VCaP (cell line): ENCODE results near the gene UGT1A5.

Experiments used
- H3K27ac ChIP-seq: fragments of 450-650 bp; 2 replicates; pipeline ENCODE4 v1.5.1; 2017
- TF ChIP-seq, protein P1 (sequence below): fragments of 450-650 bp; conservative IDR thresholded peaks from 2 replicates; pipeline ENCODE4 v1.5.1; 2017; ENCODE audit warnings: mild to moderate bottlenecking, moderate library complexity

The UGT1A5 gene

DNA sequence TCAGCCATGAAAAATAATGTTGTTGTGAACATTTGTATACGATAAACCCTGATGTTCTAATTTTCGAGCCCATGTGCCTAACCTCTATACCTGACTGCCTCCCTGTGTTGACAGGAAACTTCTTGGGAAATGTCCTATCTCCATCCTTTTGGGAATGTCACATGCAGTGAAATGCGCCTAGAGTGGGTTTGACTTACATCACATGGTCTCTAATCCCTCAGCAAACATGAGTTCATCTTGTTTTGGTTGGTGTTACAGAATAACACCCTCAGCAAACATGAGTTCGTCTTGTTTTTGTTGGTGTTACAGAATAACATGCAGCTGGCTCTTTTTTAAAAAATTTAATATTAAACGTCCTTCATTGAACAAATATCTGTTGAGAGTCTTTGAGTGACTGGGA lies 24.4 kb upstream of the UGT1A5 start:
- TF ChIP-seq, protein P1, sequence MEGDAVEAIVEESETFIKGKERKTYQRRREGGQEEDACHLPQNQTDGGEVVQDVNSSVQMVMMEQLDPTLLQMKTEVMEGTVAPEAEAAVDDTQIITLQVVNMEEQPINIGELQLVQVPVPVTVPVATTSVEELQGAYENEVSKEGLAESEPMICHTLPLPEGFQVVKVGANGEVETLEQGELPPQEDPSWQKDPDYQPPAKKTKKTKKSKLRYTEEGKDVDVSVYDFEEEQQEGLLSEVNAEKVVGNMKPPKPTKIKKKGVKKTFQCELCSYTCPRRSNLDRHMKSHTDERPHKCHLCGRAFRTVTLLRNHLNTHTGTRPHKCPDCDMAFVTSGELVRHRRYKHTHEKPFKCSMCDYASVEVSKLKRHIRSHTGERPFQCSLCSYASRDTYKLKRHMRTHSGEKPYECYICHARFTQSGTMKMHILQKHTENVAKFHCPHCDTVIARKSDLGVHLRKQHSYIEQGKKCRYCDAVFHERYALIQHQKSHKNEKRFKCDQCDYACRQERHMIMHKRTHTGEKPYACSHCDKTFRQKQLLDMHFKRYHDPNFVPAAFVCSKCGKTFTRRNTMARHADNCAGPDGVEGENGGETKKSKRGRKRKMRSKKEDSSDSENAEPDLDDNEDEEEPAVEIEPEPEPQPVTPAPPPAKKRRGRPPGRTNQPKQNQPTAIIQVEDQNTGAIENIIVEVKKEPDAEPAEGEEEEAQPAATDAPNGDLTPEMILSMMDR = no peak
- H3K27ac ChIP-seq = no peak overlapping the region

DNA sequence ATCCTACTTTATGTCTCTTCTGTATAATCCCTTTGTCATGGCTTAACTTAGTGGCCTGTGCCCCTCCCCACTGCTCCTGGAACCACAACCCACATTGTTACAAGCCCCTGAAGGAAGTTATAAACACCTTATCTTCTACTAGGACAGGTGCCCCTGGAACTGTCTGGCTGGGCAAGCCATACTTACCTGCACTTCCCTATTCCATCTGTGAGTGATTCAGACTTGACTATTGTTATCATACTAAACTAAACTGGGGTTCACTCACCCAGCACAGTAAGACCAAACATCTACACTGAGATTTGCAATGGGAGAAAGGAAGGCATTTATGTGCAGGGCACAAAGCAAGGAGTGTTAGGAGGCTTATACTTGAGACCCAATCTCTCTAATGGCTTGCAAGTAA lies 23.7 kb upstream of the UGT1A5 start:
- TF ChIP-seq, protein P1 = no peak
- H3K27ac ChIP-seq = no peak overlapping the region

DNA sequence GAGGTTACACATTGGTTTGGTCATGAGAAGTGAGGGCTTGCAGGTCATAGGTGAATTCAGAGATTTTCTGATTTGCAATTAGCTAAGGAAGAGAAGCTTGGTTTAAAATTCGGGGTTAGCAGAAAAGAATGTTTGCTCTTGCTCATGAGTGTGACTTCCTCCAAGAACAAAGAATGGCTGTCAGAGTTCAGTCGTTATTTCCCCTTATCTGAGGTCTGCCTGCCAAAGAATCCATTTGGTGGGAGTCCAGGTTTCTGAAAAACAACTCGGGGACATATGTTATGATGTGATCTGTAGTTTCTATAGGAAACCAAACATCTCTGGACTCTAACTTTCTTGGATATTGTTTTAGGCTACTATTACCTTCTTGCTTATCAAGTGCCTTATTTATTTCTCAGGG lies 23.2 kb upstream of the UGT1A5 start:
- TF ChIP-seq, protein P1 = no peak

DNA sequence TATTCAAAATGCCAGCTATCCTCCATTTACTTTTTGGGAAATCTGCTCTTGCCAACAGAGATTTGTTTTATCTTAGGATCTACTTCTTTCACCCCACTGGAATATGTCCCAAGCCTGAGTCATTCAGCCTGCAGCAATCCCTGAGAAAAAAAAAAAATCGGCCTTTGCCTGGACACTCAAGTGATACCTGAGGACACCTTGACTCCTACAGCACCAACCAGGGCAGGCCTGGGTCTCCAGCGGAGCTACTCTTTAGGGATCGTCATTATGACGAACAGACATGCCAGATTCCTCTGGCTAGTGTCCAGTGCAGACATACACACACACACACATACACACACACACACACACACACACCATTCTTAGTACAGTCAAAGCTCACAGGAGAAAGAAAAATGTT lies 22.3 kb upstream of the UGT1A5 start:
- TF ChIP-seq, protein P1 = no peak
- H3K27ac ChIP-seq = no peak overlapping the region

More for the DNA sequence above, 23.2 kb upstream of the UGT1A5 start:
- H3K27ac ChIP-seq = no peak overlapping the region

DNA sequence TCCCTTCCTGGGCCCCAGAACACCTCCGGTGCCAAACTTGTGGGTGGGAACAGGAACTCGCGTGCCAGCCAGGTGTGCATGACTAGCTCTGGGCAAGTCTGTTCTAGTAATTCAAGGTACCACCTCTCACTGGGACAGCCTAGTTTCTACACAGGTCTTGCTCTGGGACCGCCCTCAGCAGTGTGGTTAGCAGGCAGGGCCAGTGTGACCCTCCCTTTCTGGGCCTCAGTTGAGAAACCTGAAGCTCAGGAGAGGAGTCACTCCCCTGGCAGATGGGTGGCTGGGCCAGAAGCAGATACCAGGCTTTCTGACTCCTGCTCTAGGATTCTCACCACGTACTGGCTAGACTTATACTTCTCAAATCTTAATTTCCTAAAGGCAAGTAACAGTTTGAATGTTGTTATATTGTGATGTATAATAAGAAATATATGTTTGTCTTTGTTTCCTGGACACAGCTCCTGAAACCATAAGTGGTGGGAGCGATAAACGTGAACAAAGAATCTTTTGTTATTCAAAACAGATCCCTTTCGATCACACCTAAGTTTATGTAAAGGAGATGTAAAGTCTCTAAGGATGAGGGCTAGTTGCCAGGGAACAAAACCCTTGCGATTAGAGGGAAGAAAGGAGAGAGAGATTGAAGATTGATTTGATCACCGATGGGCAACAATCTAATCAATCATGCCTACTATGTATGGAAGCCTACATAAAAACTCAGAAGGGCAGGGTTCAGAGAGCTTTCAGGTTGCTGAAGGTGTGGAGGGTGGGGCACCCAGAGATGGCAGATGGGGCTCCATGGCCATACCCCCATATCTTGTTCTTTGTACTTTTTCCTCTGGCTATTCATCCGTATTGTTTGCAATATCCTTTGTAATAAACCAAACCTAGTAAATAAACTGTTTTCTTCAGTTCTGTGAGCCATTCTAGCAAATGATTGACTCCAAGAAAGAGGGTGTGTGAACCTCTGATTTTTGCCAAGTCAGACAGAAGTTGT lies 21.0 kb upstream of the UGT1A5 start:
- TF ChIP-seq, protein P1 = no peak
- H3K27ac ChIP-seq = no peak overlapping the region

DNA sequence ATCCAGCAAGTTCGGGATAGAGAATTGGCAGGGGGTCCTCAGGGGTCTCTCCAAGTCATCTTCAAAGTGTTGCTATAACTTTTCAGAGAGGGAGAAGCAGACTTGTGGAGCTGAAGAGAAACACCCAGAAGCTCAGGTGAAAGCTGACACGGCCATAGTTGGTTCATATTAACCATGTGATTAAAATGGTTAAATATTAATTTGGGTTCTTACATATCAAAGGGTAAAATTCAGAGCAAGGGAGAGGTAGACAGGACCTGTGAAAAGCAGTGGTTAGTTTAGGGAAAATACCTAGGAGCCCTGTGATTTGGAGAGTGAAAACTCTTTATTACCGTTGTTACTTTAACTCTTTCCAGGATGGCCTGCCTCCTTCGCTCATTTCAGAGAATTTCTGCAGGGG lies 20.1 kb upstream of the UGT1A5 start, which contains the start of gene UGT1A6:
TSS of gene UGT1A6 (plus strand) at position 243 of the 400 bp plus-strand sequence. CDS start at position 358, 115 bp downstream.
- TF ChIP-seq, protein P1 = no peak
- no peak within 1 kb of the TSS for H3K27ac ChIP-seq

DNA sequence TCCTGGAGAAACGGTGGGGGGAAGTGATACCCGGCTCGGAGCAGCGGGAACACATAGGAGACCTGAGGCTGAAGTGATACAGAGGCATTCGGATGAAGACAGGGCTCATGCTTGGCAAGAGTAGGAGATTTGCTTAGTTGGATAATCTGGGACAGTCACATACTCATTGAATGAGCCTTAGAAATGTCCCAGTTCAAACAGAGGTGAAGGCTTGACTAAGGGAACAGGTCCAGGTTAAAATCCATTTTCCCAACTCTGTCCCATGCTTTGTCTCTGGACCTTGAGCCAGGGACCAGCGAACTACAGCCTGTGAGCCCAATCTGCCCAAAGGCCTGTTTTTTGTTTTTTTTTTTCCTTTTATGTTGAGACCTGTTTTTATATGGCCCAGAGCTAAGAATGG lies 18.7 kb upstream of the UGT1A5 start:
- TF ChIP-seq, protein P1 = no peak
- no peak overlapping the region for H3K27ac ChIP-seq
